HTERT RPE-1 (cell line): ENCODE results near the gene PIGT.

Experiments used
- in situ Hi-C: fragments of 300-500 bp; cut with MboI; formaldehyde crosslinking; loops from 4 replicates; pipeline ENCODE4 v1.14.3; 2020; ENCODE audit warnings: low sequenced_read_pairs

The PIGT gene

GRCh38 chr20:45415822-45416637, at the start of gene PIGT:
Gene PIGT (plus strand): TSS chr20:45416141. CDS start chr20:45416157, 16 bp downstream.
- in situ Hi-C loops: no loop called here

GRCh38 chr20:45366192-45366591, 49.7 kb upstream of the PIGT start:
- in situ Hi-C loops: no loop called here

- in situ Hi-C loops: no loop called here
These were observed 49.3 kb upstream of the PIGT start for GRCh38 chr20:45366631-45367030.

- in situ Hi-C loops: no loop called here
These were observed 48.8 kb upstream of the PIGT start for GRCh38 chr20:45367126-45367525.

- in situ Hi-C loops: no loop called here
These were observed 47.5 kb upstream of the PIGT start for GRCh38 chr20:45368221-45368980.

GRCh38 chr20:45370571-45371160, 45.3 kb upstream of the PIGT start:
- in situ Hi-C loops: no loop called here

GRCh38 chr20:45372241-45372640, 43.7 kb upstream of the PIGT start:
- in situ Hi-C loops: no loop called here

- in situ Hi-C loops: no loop called here
These were observed 43.1 kb upstream of the PIGT start for GRCh38 chr20:45372646-45373352.

GRCh38 chr20:45373353-45374100, 42.4 kb upstream of the PIGT start:
- in situ Hi-C loops: no loop called here

GRCh38 chr20:45374101-45374467, 41.9 kb upstream of the PIGT start:
- in situ Hi-C loops: no loop called here

GRCh38 chr20:45374966-45375365, 41.0 kb upstream of the PIGT start:
- in situ Hi-C loops: no loop called here

GRCh38 chr20:45377269-45377668, 38.7 kb upstream of the PIGT start:
- in situ Hi-C loops: no loop called here

- in situ Hi-C loops: no loop called here
These were observed 37.8 kb upstream of the PIGT start, which contains the start of gene TP53TG5 for GRCh38 chr20:45378191-45378590. Gene TP53TG5 (minus strand): TSS chr20:45378325. CDS start chr20:45378236, 89 bp downstream.

- in situ Hi-C loops: no loop called here
These were observed 28.7 kb upstream of the PIGT start for GRCh38 chr20:45387274-45387673.

GRCh38 chr20:45390931-45391330, 25.0 kb upstream of the PIGT start:
- in situ Hi-C loops: no loop called here

- in situ Hi-C loops: no loop called here
These were observed 24.4 kb upstream of the PIGT start for GRCh38 chr20:45391559-45391958.

- in situ Hi-C loops: no loop called here
These were observed 23.2 kb upstream of the PIGT start for GRCh38 chr20:45392733-45393132.

- in situ Hi-C loops: no loop called here
These were observed 21.5 kb upstream of the PIGT start for GRCh38 chr20:45394221-45395113.

- in situ Hi-C loops: no loop called here
These were observed 20.9 kb upstream of the PIGT start for GRCh38 chr20:45395114-45395415.

GRCh38 chr20:45399018-45399417, 16.9 kb upstream of the PIGT start:
- in situ Hi-C loops: no loop called here
